ENCODE measurements around the gene ATG7.

ATG7 gene

DNA sequence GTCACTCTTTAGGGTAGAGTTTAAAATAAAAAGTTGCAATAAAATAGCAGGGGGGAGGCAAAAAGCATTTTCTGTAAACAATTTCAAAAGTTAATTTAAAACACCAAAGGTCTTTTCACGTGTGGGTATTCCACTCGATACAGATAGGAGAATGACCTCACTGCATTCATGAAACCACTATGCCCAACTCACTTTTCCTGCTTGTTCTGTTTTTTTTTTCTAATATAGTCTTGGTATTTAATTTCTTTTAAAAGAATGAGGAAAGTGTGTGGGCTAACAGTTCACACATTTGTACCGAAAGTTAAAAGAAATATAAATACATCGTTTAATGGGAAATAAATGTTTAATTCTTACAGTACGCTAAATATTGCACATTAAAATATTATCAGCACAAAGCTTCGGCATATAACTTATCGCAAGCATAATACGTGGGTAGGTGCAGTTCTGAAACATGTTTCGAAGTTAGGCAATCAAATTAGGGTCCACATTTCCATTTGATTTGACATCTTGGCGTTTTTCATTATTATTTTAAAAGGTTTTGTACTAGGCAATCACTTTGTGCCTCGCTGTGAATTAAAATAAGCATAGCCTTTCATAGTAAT lies 330.1 kb downstream of the ATG7 start:
- no peak for DNase-seq

DNA sequence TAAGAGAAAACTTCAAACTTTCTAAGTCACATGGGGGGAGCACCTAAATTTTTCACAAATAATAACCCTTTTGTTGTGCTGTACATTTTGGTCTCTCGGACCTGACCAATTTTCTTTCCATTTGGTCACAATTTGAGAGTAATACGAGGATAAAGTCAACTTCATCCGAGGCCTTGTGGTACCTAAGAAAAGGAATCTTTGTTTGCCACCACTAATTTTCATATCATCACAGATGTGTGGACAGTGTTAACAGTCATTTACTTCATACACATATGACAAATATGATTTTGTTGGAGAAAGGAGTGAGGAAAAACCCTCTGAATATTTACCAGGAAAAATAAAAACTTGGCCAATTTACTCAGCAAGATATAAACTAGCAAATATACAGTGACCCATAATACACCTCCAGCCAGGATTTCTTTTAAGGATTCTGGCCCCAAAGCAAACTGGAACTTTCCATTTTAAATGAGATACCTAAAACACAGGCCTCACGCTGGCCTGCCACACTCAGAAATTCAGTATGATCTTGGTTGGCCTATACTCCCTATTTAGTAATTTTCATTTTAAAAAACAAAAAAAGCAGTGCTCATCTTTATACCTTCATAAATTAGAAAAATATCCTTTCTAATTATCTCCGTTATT lies 330.8 kb downstream of the ATG7 start:
- no peak for DNase-seq

DNA sequence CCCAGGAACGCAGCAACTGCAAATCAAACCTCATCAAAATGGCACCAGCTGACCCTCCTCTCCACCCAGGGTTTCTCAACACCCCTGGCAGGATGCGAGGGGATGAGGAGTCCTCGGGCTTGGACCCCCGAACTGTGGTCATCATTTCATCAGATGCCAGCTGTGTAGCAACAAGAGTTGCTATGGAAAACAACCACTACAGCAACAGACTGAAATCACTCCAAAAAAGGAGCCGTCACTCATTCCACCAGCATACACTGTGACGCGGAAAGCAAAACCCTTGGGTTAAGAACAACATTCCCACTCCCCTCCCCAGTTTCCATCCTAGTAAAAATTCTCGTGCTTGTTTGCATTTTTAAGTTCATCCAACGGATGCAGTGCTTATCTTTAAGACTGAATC lies 331.4 kb downstream of the ATG7 start:
- no peak for DNase-seq

DNA sequence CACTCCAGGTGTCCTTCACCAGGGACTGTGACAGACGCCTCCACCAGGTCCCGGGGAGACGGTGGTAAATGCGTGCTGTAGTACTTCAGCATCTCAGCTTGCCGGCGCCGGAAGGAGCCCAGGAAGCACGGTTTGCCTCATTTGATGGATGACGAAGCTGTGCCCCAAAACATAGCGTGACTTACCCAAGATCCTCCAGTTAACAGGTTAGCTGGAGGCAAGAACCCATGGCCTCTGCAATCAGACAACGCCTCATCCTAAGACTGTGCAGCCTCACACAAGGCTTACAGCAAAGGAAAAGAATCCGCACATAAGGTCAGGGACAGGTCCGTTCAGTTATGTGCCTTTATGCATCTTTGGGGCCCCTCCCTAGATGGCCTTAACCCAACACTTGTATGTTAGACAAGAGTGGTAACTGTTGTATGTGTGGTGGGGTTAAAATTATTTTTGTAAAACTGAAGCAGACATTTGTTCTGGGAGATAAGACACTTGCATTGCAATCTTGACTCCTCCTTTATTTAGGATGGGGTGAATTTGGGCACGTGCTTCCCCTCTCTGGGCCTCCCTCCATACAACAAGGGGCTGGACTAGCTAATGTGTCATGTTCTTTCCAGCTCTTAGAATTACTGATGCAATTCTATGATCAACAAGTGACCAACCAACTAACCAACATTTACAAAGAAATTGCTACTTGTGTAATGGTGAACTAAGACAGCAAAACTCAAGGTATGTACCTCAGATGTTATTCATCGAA lies 332.1 kb downstream of the ATG7 start:
- no peak for DNase-seq

DNA sequence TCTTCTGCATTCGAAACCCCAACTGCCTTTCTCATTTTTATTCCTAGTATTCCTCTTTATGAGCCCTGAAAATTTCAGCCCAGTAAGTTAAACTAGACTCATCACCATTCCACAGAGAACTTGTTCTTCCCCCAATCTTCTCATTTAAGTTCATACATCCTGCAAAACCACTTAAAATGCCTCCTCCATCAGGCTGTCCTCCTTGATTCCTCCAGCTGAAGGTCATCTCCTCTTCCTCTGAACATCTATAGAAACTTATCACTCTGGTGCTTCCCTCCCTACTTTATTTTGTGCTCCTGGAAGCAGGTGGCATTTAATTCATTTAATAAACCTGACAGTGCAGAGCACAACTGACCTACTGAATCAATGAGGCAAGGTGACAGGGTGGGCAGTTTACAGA lies 333.2 kb downstream of the ATG7 start:
- DNase-seq = no peak

DNA sequence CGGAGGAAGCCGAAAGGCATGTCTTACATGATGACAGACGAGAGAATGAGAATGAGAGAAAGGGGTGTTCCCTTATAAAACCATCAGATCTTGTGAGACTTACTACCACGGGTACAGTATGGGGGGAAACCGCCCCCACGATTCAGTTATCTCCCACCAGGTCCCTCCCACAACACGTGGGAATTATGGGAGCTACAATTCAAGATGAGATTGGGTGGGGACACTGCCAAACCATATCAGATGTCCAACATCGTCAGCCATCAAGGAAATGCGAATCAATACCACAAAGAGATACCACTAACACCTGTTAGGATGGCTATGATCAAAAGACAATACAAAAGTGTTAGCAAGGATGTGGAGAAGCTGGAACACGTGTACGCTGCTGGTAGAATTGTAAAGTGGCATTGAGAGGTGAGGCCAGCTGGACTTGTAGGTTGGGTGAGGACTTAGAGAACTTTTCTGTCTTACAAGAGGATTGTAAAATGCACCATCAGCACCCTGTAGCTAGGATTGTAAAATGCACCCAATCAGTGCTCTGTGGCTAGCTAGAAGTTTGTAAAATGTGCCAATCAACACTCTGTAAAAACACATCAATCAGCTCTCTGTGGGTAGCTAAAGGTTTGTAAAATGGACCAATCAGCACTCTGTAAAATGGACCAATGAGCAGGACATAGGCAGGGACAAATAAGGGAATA lies 334.0 kb downstream of the ATG7 start:
- DNase-seq = no peak

DNA sequence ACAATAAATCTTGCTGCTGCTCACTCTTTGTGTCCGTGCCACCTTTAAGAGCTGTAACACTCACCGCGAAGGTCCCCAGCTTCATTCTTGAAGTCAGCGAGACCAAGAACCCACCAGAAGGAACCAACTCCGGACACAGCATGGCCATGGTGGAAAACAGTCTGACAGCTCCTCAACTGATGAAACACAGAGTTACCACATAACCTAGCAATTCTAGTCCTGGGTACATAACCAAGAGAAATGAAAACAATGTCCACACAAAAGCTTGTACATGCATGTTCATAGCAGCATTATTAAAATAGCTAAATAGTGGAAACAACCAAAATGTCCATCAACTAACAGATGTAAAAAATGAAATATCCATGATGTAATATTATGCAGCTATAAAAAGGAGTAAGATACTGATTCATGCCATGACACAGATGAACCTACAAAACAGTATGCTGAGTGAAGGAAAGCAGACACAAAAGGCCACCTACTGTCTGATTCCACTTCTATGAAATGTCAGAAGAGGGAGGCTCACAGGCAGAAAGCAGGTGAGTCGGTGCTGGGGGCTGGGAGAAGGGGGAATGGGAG lies 334.8 kb downstream of the ATG7 start:
- no peak for DNase-seq

Measured in activated naive CD4-positive, alpha-beta T cell (primary cell).